Measurements from ENCODE around the gene COL4A5.

Gene COL4A5

GRCh38 chrX:108740299-108740774, 300.7 kb downstream of the COL4A5 start:
- DNase-seq (ENCODE audit: low read depth in 1 of 2, low spot score in 1 of 2): no peak
